Type B pancreatic cell (in vitro differentiated cells): ENCODE measurements around the gene SAMD14. TPM values are rescaled to one million over a fixed set of nuclear protein-coding genes. Genes with fewer than 3 reads are reported as not detected.

Experiments used
- DNase-seq: peaks from one replicate; pipeline ENCODE4 v3.0.0; 2021; ENCODE audit warnings: mixed read lengths; ENCODE audit not compliant: unreplicated experiment; ENCODE audit errors: extremely low spot score
- H3K27ac Mint-ChIP-seq: 2 replicates; pipeline ENCODE4 v1.8.0; 2021; ENCODE audit warnings: mild to moderate bottlenecking, mixed read lengths
- H3K27me3 Mint-ChIP-seq: 2 replicates; pipeline ENCODE4 v1.8.0; 2021; ENCODE audit warnings: mixed read lengths
- H3K36me3 Mint-ChIP-seq: 2 replicates; pipeline ENCODE4 v1.8.0; 2021; ENCODE audit warnings: mixed read lengths
- H3K4me1 Mint-ChIP-seq: one replicate; pipeline ENCODE4 v1.8.0; 2021; ENCODE audit warnings: mixed read lengths; ENCODE audit not compliant: unreplicated experiment
- H3K4me3 Mint-ChIP-seq: 2 replicates; pipeline ENCODE4 v1.8.0; 2021; ENCODE audit warnings: mild to moderate bottlenecking, mixed read lengths
- H3K9me3 Mint-ChIP-seq: 2 replicates; pipeline ENCODE4 v1.8.0; 2021; ENCODE audit warnings: mixed read lengths
- CTCF ChIP-seq: fragments of 200-600 bp; sonication (generic); conservative IDR thresholded peaks from 2 replicates; pipeline ENCODE4 v1.5.0; 2021; ENCODE audit warnings: antibody characterized with exemption, mild to moderate bottlenecking
- total RNA-seq: library from RNA; stranded (reverse); gene quantifications from 2 replicates; pipeline ENCODE4 v1.2.1, GENCODE V29; 2021; ENCODE audit warnings: low replicate concordance

The SAMD14 gene
- total RNA-seq, 1 donor from 2014 or later: 14.1 TPM

- TF ChIP-seq CTCF: no peak
- Mint-ChIP-seq H3K27me3 (peaks cover 14% of the 10 kb centered on the region), H3K9me3 (no peaks in the 10 kb centered on the region), H3K27ac (no peak overlapping the region), H3K4me1 (peaks cover 20% of the 10 kb centered on the region), H3K36me3 (peaks cover 24% of the 10 kb centered on the region), H3K4me3 (no peak overlapping the region)
- DNase-seq: no peak
These were observed 4.5 kb upstream of the SAMD14 start for GRCh38 chr17:50134206-50135110.

DNA sequence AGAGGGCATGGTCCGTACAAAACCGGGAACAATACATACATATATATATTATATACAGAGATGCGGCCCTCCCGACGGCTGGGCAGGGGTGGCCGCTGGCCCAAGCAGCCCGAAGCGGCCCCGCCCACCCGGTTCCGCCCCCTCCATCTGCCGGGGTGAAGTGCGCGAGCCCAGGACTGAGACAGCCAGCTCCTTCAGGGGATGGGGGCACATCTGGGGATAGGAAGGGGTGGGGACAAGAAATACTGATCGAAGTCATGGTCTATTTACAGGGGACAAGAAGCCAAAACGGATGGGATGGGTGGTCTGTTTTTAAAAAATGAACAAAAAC is 3.8 kb upstream of the SAMD14 start:
- H3K4me3 Mint-ChIP-seq: no peak overlapping the region
- H3K4me1 Mint-ChIP-seq: peaks cover 20% of the 10 kb centered on the region
- H3K27ac Mint-ChIP-seq: no peak overlapping the region
- no peaks in the 10 kb centered on the region for H3K9me3 Mint-ChIP-seq
- DNase-seq: no peak
- TF ChIP-seq CTCF: no peak
- peaks cover 16% of the 10 kb centered on the region for H3K27me3 Mint-ChIP-seq
- peaks cover 24% of the 10 kb centered on the region for H3K36me3 Mint-ChIP-seq

GRCh38 chr17:50133028-50133768 is 3.2 kb upstream of the SAMD14 start:
- Mint-ChIP-seq H3K9me3 (no peaks in the 10 kb centered on the region), H3K27ac (no peak overlapping the region), H3K36me3 (peaks cover 19% of the 10 kb centered on the region), H3K4me1 (peaks cover 20% of the 10 kb centered on the region), H3K27me3 (peaks cover 19% of the 10 kb centered on the region), H3K4me3 (no peak overlapping the region)
- TF ChIP-seq CTCF: no peak
- no peak for DNase-seq

- H3K27ac Mint-ChIP-seq: peak overlapping the region; percentile 26
- H3K9me3 Mint-ChIP-seq: no peaks in the 10 kb centered on the region
- peaks cover 9% of the 10 kb centered on the region for H3K36me3 Mint-ChIP-seq
- H3K4me3 Mint-ChIP-seq: peak overlapping the region; percentile 31
- H3K4me1 Mint-ChIP-seq: peaks cover 26% of the 10 kb centered on the region
- peaks cover 19% of the 10 kb centered on the region for H3K27me3 Mint-ChIP-seq
- no peak for TF ChIP-seq CTCF
- DNase-seq: no peak
These were observed 2.3 kb upstream of the SAMD14 start for GRCh38 chr17:50132104-50132794.

DNA sequence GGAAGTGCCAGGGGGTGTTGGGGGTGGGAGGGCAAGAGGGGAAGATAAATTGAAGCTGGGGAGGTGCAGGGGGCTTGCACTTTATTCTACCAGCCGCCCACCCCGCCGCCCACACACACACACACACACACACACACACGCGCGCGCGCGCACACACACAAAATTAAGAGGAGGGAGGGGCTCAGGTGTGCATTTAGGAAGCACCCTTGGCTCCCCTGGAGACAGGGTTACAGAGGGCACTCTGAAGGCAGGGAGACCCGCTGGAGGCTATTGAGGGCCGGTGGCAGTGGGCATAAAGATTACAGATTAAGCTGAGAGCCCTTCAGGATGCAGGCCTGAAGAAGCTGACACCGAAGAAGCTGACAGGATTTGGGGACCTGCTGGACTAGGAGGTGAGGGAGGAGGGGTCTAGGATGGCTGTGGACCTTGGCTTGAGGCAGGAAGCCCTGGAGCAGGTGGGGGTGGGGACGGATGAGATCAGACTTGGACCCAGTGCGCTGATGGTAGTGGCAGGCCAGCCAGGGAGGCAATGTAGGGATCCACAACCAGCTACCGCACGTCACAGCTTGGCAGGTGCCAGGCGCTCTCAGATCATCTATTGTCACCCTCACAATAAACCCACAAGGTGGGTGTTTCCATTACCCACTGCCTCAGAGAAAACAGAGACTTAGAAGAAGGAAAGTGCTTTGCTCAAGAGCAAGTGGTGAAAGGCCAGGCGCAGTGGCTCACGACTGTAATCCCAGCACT is 772 bp upstream of the SAMD14 start:
- Mint-ChIP-seq H3K9me3 (no peaks in the 10 kb centered on the region), H3K4me3 (peak overlapping the region; percentile 80), H3K4me1 (peaks cover 20% of the 10 kb centered on the region), H3K36me3 (no peaks in the 10 kb centered on the region), H3K27me3 (peaks cover 19% of the 10 kb centered on the region), H3K27ac (peak overlapping the region; percentile 62)
- DNase-seq: no peak
- no peak for TF ChIP-seq CTCF
